CD8-positive, alpha-beta memory T cell (primary cell): ENCODE measurements around the gene FGF10. TPM values are rescaled to one million over a fixed set of nuclear protein-coding genes. Genes with fewer than 3 reads are reported as not detected.

Experiments used
- CTCF ChIA-PET: fragments of 350-600 bp; sonication (Branson Sonifier 250); formaldehyde crosslinking; loops from one replicate; lab custom pipeline; 2021; ENCODE audit warnings: antibody characterized with exemption; lab: Charles Lee
- POLR2A ChIA-PET: fragments of 350-600 bp; sonication (Branson Sonifier 250); formaldehyde crosslinking; loops from one replicate; lab custom pipeline; 2021; ENCODE audit warnings: antibody characterized with exemption; lab: Charles Lee
- DNase-seq, 5 donors: peaks; one replicate each; pipeline versions ENCODE4 v3.0.0 to v3.0.0-alpha.2; 2020 to 2022; ENCODE audit warnings: mixed read lengths in 1 of 5
- H3K27ac ChIP-seq: one replicate; pipeline ENCODE4 v1.7.0; 2013; ENCODE audit warnings: low read depth, mild to moderate bottlenecking, low read length, moderate library complexity
- H3K27me3 ChIP-seq: 2 replicates; pipeline ENCODE4 v1.7.0; 2013; ENCODE audit warnings: low read length, mild to moderate bottlenecking; ENCODE audit not compliant: insufficient read depth, poor library complexity, severe bottlenecking
- H3K36me3 ChIP-seq: 2 replicates; pipeline ENCODE4 v1.7.0; 2013; ENCODE audit warnings: mild to moderate bottlenecking, low read length, moderate library complexity; ENCODE audit not compliant: insufficient read depth
- H3K4me1 ChIP-seq: 2 replicates; pipeline ENCODE4 v1.7.0; 2013; ENCODE audit warnings: mild to moderate bottlenecking, low read length, moderate library complexity; ENCODE audit not compliant: insufficient read depth
- H3K4me3 ChIP-seq: 2 replicates; pipeline ENCODE4 v1.7.0; 2013; ENCODE audit warnings: mild to moderate bottlenecking, low read length
- H3K9me3 ChIP-seq: 2 replicates; pipeline ENCODE4 v1.7.0; 2013; ENCODE audit warnings: mild to moderate bottlenecking, low read length
- H3K27ac Mint-ChIP-seq, 8 donors: one replicate each; pipeline ENCODE4 v1.8.0; 2020 to 2021; ENCODE audit warnings: mixed read lengths in 8 of 8, mild to moderate bottlenecking in 6 of 8, inconsistent platforms in 3 of 8, moderate library complexity in 3 of 8
- H3K27me3 Mint-ChIP-seq, 2 donors: one replicate each; pipeline ENCODE4 v1.8.0; 2020 to 2021; ENCODE audit warnings: mixed read lengths in 2 of 2, mild to moderate bottlenecking in 1 of 2, moderate library complexity in 1 of 2
- H3K36me3 Mint-ChIP-seq, 3 donors: one replicate each; pipeline ENCODE4 v1.8.0; 2020 to 2021; ENCODE audit warnings: mixed read lengths in 3 of 3, inconsistent platforms in 1 of 3, mild to moderate bottlenecking in 1 of 3
- H3K4me1 Mint-ChIP-seq, 3 donors: one replicate each; pipeline ENCODE4 v1.8.0; 2020 to 2021; ENCODE audit warnings: mixed read lengths in 3 of 3, inconsistent platforms in 1 of 3, mild to moderate bottlenecking in 1 of 3
- H3K4me3 Mint-ChIP-seq, 7 donors: one replicate each; pipeline ENCODE4 v1.8.0; 2020 to 2021; ENCODE audit warnings: mixed read lengths in 7 of 7, mild to moderate bottlenecking in 6 of 7, moderate library complexity in 4 of 7, inconsistent platforms in 2 of 7
- H3K9me3 Mint-ChIP-seq, 5 donors: one replicate each; pipeline ENCODE4 v1.8.0; 2020 to 2022; ENCODE audit warnings: mixed read lengths in 5 of 5, mild to moderate bottlenecking in 3 of 5, moderate library complexity in 2 of 5, inconsistent platforms in 1 of 5
- polyA plus RNA-seq: library from polyadenylated mRNA; unstranded; fragments of 300-500 nt; fragmentation: Illumina TruSeq; gene quantifications from one replicate; pipeline ENCODE4 v1.2.3, GENCODE V29; 2021
- total RNA-seq, 2 experiments: library from RNA; stranded (reverse); gene quantifications; one replicate each; pipeline ENCODE4 v1.2.3, GENCODE V29; 2021

FGF10 gene
- total and polyA plus RNA-seq, 3 experiments from 2014 or later: not detected

- Histone ChIP-seq H3K4me1 (no peaks in the 10 kb centered on the region), H3K4me3 (no peak overlapping the region), H3K27me3 (no peaks in the 10 kb centered on the region), H3K27ac (no peak overlapping the region), H3K36me3 (no peaks in the 10 kb centered on the region), H3K9me3 (no peaks in the 10 kb centered on the region)
- H3K4me3 Mint-ChIP-seq: no peak overlapping the region
- H3K27ac Mint-ChIP-seq: no peak overlapping the region
- DNase-seq: no peak
- H3K4me1 Mint-ChIP-seq: no peaks in the 10 kb centered on the region
- H3K36me3 Mint-ChIP-seq: no peaks in the 10 kb centered on the region
- ChIA-PET CTCF (no interaction called here), POLR2A (no interaction called here)
- peaks cover 1 to 19% (median 3%) of the 10 kb centered on the region in 5 donors for H3K9me3 Mint-ChIP-seq
- H3K27me3 Mint-ChIP-seq: no peaks in the 10 kb centered on the region
These were observed 121.3 kb downstream of the FGF10 start for GRCh38 chr5:44267909-44268308.

- Mint-ChIP-seq H3K36me3 (no peaks in the 10 kb centered on the region), H3K4me3 (no peak overlapping the region), H3K27ac (no peak overlapping the region), H3K9me3 (peaks cover 1 to 16% (median 3%) of the 10 kb centered on the region in 5 donors), H3K4me1 (no peaks in the 10 kb centered on the region), H3K27me3 (no peaks in the 10 kb centered on the region)
- H3K4me1 ChIP-seq: no peaks in the 10 kb centered on the region
- H3K9me3 ChIP-seq: no peaks in the 10 kb centered on the region
- no peak overlapping the region for H3K4me3 ChIP-seq
- H3K27me3 ChIP-seq: no peaks in the 10 kb centered on the region
- CTCF ChIA-PET: no interaction called here
- POLR2A ChIA-PET: no interaction called here
- H3K36me3 ChIP-seq: no peaks in the 10 kb centered on the region
- no peak overlapping the region for H3K27ac ChIP-seq
- no peak for DNase-seq
These were observed 122.2 kb downstream of the FGF10 start for GRCh38 chr5:44266882-44267576.

GRCh38 chr5:44265713-44266112 is 123.5 kb downstream of the FGF10 start:
- H3K9me3 Mint-ChIP-seq: peaks cover under 1 to 14% (median 3%) of the 10 kb centered on the region in 5 donors
- H3K27ac Mint-ChIP-seq: no peak overlapping the region
- H3K27me3 Mint-ChIP-seq: no peaks in the 10 kb centered on the region
- Histone ChIP-seq H3K4me1 (no peaks in the 10 kb centered on the region), H3K36me3 (no peaks in the 10 kb centered on the region), H3K9me3 (no peaks in the 10 kb centered on the region), H3K27me3 (no peaks in the 10 kb centered on the region), H3K27ac (no peak overlapping the region), H3K4me3 (no peak overlapping the region)
- H3K36me3 Mint-ChIP-seq: no peaks in the 10 kb centered on the region
- no peak for DNase-seq
- H3K4me3 Mint-ChIP-seq: no peak overlapping the region
- POLR2A ChIA-PET: no interaction called here
- no peaks in the 10 kb centered on the region for H3K4me1 Mint-ChIP-seq
- CTCF ChIA-PET: no interaction called here

- POLR2A ChIA-PET: no interaction called here
These were observed 128.4 kb downstream of the FGF10 start for GRCh38 chr5:44260793-44261192.

GRCh38 chr5:44257653-44258365 is 131.4 kb downstream of the FGF10 start:
- Mint-ChIP-seq H3K36me3 (no peaks in the 10 kb centered on the region), H3K4me1 (no peaks in the 10 kb centered on the region), H3K27ac (no peak overlapping the region), H3K4me3 (no peak overlapping the region), H3K27me3 (no peaks in the 10 kb centered on the region), H3K9me3 (peaks cover 0 to 4% (median 3%) of the 10 kb centered on the region in 5 donors)
- no peak overlapping the region for H3K4me3 ChIP-seq
- POLR2A ChIA-PET: no interaction called here
- H3K9me3 ChIP-seq: no peaks in the 10 kb centered on the region
- H3K27ac ChIP-seq: no peak overlapping the region
- H3K27me3 ChIP-seq: no peaks in the 10 kb centered on the region
- CTCF ChIA-PET: no interaction called here
- DNase-seq: no peak
- no peaks in the 10 kb centered on the region for H3K4me1 ChIP-seq
- H3K36me3 ChIP-seq: no peaks in the 10 kb centered on the region

More at GRCh38 chr5:44260793-44261192, 128.4 kb downstream of the FGF10 start:
- CTCF ChIA-PET: no interaction called here
- no peak for DNase-seq
- no peak overlapping the region for H3K27ac Mint-ChIP-seq
- H3K27me3 Mint-ChIP-seq: no peaks in the 10 kb centered on the region
- peaks cover 0 to 14% (median 3%) of the 10 kb centered on the region in 5 donors for H3K9me3 Mint-ChIP-seq
- no peaks in the 10 kb centered on the region for H3K9me3 ChIP-seq
- H3K36me3 ChIP-seq: no peaks in the 10 kb centered on the region
- no peak overlapping the region for H3K4me3 Mint-ChIP-seq
- H3K27me3 ChIP-seq: no peaks in the 10 kb centered on the region
- H3K27ac ChIP-seq: no peak overlapping the region
- H3K36me3 Mint-ChIP-seq: no peaks in the 10 kb centered on the region
- no peaks in the 10 kb centered on the region for H3K4me1 Mint-ChIP-seq
- no peaks in the 10 kb centered on the region for H3K4me1 ChIP-seq
- H3K4me3 ChIP-seq: no peak overlapping the region

- no peak overlapping the region for H3K4me3 ChIP-seq
- ChIA-PET POLR2A (no interaction called here), CTCF (no interaction called here)
- Mint-ChIP-seq H3K4me3 (no peak overlapping the region), H3K27ac (no peak overlapping the region), H3K9me3 (peaks cover 0 to 6% (median 2%) of the 10 kb centered on the region in 5 donors), H3K4me1 (no peaks in the 10 kb centered on the region), H3K36me3 (no peaks in the 10 kb centered on the region), H3K27me3 (no peaks in the 10 kb centered on the region)
- no peak for DNase-seq
- H3K27ac ChIP-seq: no peak overlapping the region
- no peaks in the 10 kb centered on the region for H3K27me3 ChIP-seq
- H3K4me1 ChIP-seq: no peaks in the 10 kb centered on the region
- H3K36me3 ChIP-seq: no peaks in the 10 kb centered on the region
- H3K9me3 ChIP-seq: no peaks in the 10 kb centered on the region
These were observed 132.0 kb downstream of the FGF10 start for GRCh38 chr5:44257221-44257620.
